Body of pancreas (tissue), 4 donors: ENCODE results near the gene HNRNPLL. TPM values are rescaled to one million over a fixed set of nuclear protein-coding genes. Genes with fewer than 3 reads are reported as not detected.

ENCODE experiments used
- ATAC-seq: fragments of 150-250 bp; one replicate; pipeline ENCODE4 v1.9.1; 2016
- DNase-seq, 4 donors: peaks; one replicate each; pipeline ENCODE4 v3.0.0-alpha.2; 2019
- H3K27ac ChIP-seq, 4 donors: fragments of 200-600 bp; sonication (generic); 1 replicate in 3 of 4; 2 replicates in 1 of 4; pipeline versions ENCODE4 v1.5.1 to v1.6.1; 2016 to 2019; ENCODE audit warnings: mild to moderate bottlenecking in 1 of 4, mixed read lengths in 1 of 4, moderate library complexity in 1 of 4
- H3K27me3 ChIP-seq, 2 donors: fragments of 200-600 bp; sonication (generic); one replicate each; pipeline ENCODE4 v1.6.0; 2016; ENCODE audit warnings: mild to moderate bottlenecking in 1 of 2
- H3K36me3 ChIP-seq, 2 donors: fragments of 200-600 bp; sonication (generic); replicated peaks in 1 of 2; 2 replicates each; pipeline ENCODE4 v1.5.1; 2016; ENCODE audit warnings: low read depth in 2 of 2; ENCODE audit not compliant: insufficient read depth in 1 of 2
- H3K4me1 ChIP-seq: fragments of 200-600 bp; sonication (generic); one replicate; pipeline ENCODE4 v1.6.0; 2016
- H3K4me3 ChIP-seq, 2 donors: fragments of 200-600 bp; sonication (generic); 1 replicate in 1 of 2; 2 replicates in 1 of 2; pipeline ENCODE4 v1.5.1; 2016 to 2019
- H3K9me3 ChIP-seq, 3 donors: fragments of 200-600 bp; sonication (generic); 1 replicate in 2 of 3; 2 replicates in 1 of 3; pipeline ENCODE4 v1.5.1; 2016
- CTCF ChIP-seq, 7 experiments: fragments of 450-650 bp in 4 of 7; fragments of 200-600 bp in 3 of 7; sonication (generic) in 3 of 7; IDR thresholded peaks; one replicate each; pipeline ENCODE4 v1.5.1; 2016 to 2019; ENCODE audit warnings: antibody characterized with exemption in 7 of 7
- POLR2A ChIP-seq, 3 donors: fragments of 450-650 bp; IDR thresholded peaks; one replicate each; pipeline ENCODE4 v1.6.1; 2016; ENCODE audit warnings: antibody characterized with exemption in 3 of 3, mild to moderate bottlenecking in 2 of 3
- WGBS, 2 donors: methylation state at CpG; one replicate each; pipeline ENCODE4 v1.1.5; 2017; 5-methylcytosine and 5-hydroxymethylcytosine counted together
- intact Hi-C: fragments of 100-400 bp; cut with DNase I; formaldehyde crosslinking; loops from one replicate; pipeline ENCODE4 v1.15.1; 2023
- total RNA-seq, 2 donors: library from RNA; depleted of rRNA; stranded (reverse); fragments of >200 nt; gene quantifications; one replicate each; pipeline ENCODE4 v1.1.0, GENCODE V29; 2016

The HNRNPLL gene
- total RNA-seq, 2 donors from 2014 or later, result 21.8 to 22.4 TPM

- H3K27me3 ChIP-seq, result no peaks in the 10 kb centered on the region
- no peak for TF ChIP-seq CTCF (IDR thresholded peaks at IDR 0.05)
- no peak for TF ChIP-seq POLR2A (IDR thresholded peaks at IDR 0.05)
- H3K27ac ChIP-seq, result no peak overlapping the region
- no peaks in the 10 kb centered on the region for H3K9me3 ChIP-seq
- no peak for DNase-seq
- H3K4me1 ChIP-seq, result no peaks in the 10 kb centered on the region
- intact Hi-C loops, result no loop called here
- no peak for ATAC-seq
- no peak overlapping the region for H3K4me3 ChIP-seq
- no peaks in the 10 kb centered on the region for H3K36me3 ChIP-seq
Measured at GRCh38 chr2:38632980-38633379, 30.3 kb upstream of the HNRNPLL start.

- DNase-seq (no peak), ATAC-seq (no peak)
- WGBS, 2 donors, result 69 to 70% methylated on average over 2 of the region's 2 CpGs
Measured at GRCh38 chr2:38631976-38632375, 29.2 kb upstream of the HNRNPLL start.

GRCh38 chr2:38629684-38630083 lies 27.0 kb upstream of the HNRNPLL start:
- ATAC-seq (no peak), DNase-seq (no peak)
- Histone ChIP-seq H3K36me3 (no peaks in the 10 kb centered on the region), H3K4me3 (no peak overlapping the region), H3K27me3 (no peaks in the 10 kb centered on the region), H3K4me1 (peaks cover 11% of the 10 kb centered on the region), H3K9me3 (no peaks in the 10 kb centered on the region), H3K27ac (no peak overlapping the region)
- intact Hi-C loops, result no loop called here
- TF ChIP-seq POLR2A (IDR thresholded peaks at IDR 0.05) (no peak), CTCF (IDR thresholded peaks at IDR 0.05) (no peak)
- WGBS, 2 donors, result 96 to 97% methylated on average over 1 of the region's 1 CpG

More at GRCh38 chr2:38631976-38632375, 29.2 kb upstream of the HNRNPLL start:
- Histone ChIP-seq H3K27me3 (no peaks in the 10 kb centered on the region), H3K27ac (no peak overlapping the region), H3K4me3 (no peak overlapping the region), H3K4me1 (peaks cover 9% of the 10 kb centered on the region), H3K36me3 (no peaks in the 10 kb centered on the region), H3K9me3 (no peaks in the 10 kb centered on the region)
- intact Hi-C loops, result no loop called here
- TF ChIP-seq CTCF (IDR thresholded peaks at IDR 0.05) (no peak), POLR2A (IDR thresholded peaks at IDR 0.05) (no peak)

- no peaks in the 10 kb centered on the region for H3K27me3 ChIP-seq
- ATAC-seq, result peak; percentile 56
- H3K27ac ChIP-seq, result no peak overlapping the region
- TF ChIP-seq POLR2A (IDR thresholded peaks at IDR 0.05) (no peak), CTCF (IDR thresholded peaks at IDR 0.05) (no peak)
- WGBS, 2 donors, result 13 to 14% methylated on average over 4 of the region's 4 CpGs
- no peak for DNase-seq
- no peaks in the 10 kb centered on the region for H3K9me3 ChIP-seq
- no peaks in the 10 kb centered on the region for H3K36me3 ChIP-seq
- H3K4me3 ChIP-seq, result no peak overlapping the region
- peaks cover 11% of the 10 kb centered on the region for H3K4me1 ChIP-seq
- intact Hi-C loops, result no loop called here
Measured at GRCh38 chr2:38627391-38627790, 24.7 kb upstream of the HNRNPLL start.

GRCh38 chr2:38626326-38627035 lies 23.8 kb upstream of the HNRNPLL start:
- H3K27ac ChIP-seq, result no peak overlapping the region
- TF ChIP-seq POLR2A (IDR thresholded peaks at IDR 0.05) (no peak), CTCF (IDR thresholded peaks at IDR 0.05) (no peak)
- H3K9me3 ChIP-seq, result no peaks in the 10 kb centered on the region
- no peak overlapping the region for H3K4me3 ChIP-seq
- DNase-seq (no peak), ATAC-seq (no peak)
- H3K36me3 ChIP-seq, result no peaks in the 10 kb centered on the region
- H3K27me3 ChIP-seq, result no peaks in the 10 kb centered on the region
- WGBS, 2 donors, result 70 to 77% methylated on average over 7 of the region's 7 CpGs
- intact Hi-C loops, result no loop called here
- peaks cover 11% of the 10 kb centered on the region for H3K4me1 ChIP-seq
